Activated CD4-positive, CD25-positive, alpha-beta regulatory T cell treated with anti-CD3 and anti-CD28 coated beads, Interleukin-2, amount 50 U/mL, for 72 hours (primary cell): Measurements from ENCODE around the gene TMPRSS9.
"Not testable (repeated sequence)": the region's sequence is repeated elsewhere in the genome, so short reads cannot be mapped to it uniquely, and the experiment has no call there.

Source experiments
- DNase-seq: peaks from one replicate; pipeline ENCODE4 v3.0.0; 2021

The TMPRSS9 gene

GRCh38 chr19:2343289-2343982 is 16.6 kb upstream of the TMPRSS9 start:
- no peak for DNase-seq

GRCh38 chr19:2344381-2344870 is 15.6 kb upstream of the TMPRSS9 start:
- no peak for DNase-seq

GRCh38 chr19:2345076-2345475 is 15.0 kb upstream of the TMPRSS9 start:
- DNase-seq = no peak

GRCh38 chr19:2345794-2346663 is 14.0 kb upstream of the TMPRSS9 start:
- no peak for DNase-seq

GRCh38 chr19:2349818-2350217 is 10.2 kb upstream of the TMPRSS9 start:
- not testable (repeated sequence) for DNase-seq

- DNase-seq = no peak
Measured at GRCh38 chr19:2350656-2351055, 9.4 kb upstream of the TMPRSS9 start.

GRCh38 chr19:2351591-2351990 is 8.5 kb upstream of the TMPRSS9 start:
- DNase-seq = no peak

GRCh38 chr19:2352121-2352520 is 7.9 kb upstream of the TMPRSS9 start:
- no peak for DNase-seq

- no peak for DNase-seq
Measured at GRCh38 chr19:2353159-2353886, 6.7 kb upstream of the TMPRSS9 start.

GRCh38 chr19:2353887-2354592 is 6.0 kb upstream of the TMPRSS9 start:
- DNase-seq = no peak

- DNase-seq = no peak
Measured at GRCh38 chr19:2354670-2355069, 5.4 kb upstream of the TMPRSS9 start.

GRCh38 chr19:2355168-2356035 is 4.7 kb upstream of the TMPRSS9 start:
- no peak for DNase-seq

GRCh38 chr19:2356036-2356646 is 3.9 kb upstream of the TMPRSS9 start:
- DNase-seq = no peak

- DNase-seq = no peak
Measured at GRCh38 chr19:2357279-2358206, 2.5 kb upstream of the TMPRSS9 start.

- DNase-seq = no peak
Measured at GRCh38 chr19:2358548-2359173, 1.4 kb upstream of the TMPRSS9 start.

GRCh38 chr19:2360833-2361232 is 768 bp downstream of the TMPRSS9 start:
- DNase-seq = no peak

- no peak for DNase-seq
Measured at GRCh38 chr19:2361246-2362045, 1.4 kb downstream of the TMPRSS9 start.

- no peak for DNase-seq
Measured at GRCh38 chr19:2362046-2362969, 2.2 kb downstream of the TMPRSS9 start.
